Astrocyte (in vitro differentiated cells and primary cell): ENCODE measurements around the gene METAP1D. TPM values are rescaled to one million over a fixed set of nuclear protein-coding genes. Genes with fewer than 3 reads are reported as not detected.
A peak's percentile ranks its signal among the peaks of the same experiment; 100 is the strongest.

Experiments used
- DNase-seq: peaks from one replicate; pipeline ENCODE4 v3.0.0-alpha.2; 2010; ENCODE audit warnings: low read depth
- FAIRE-seq: peaks from 2 replicates; lab custom pipeline; 2011; peaks lifted over from hg19 to GRCh38; lab: Jason Lieb, UNC
- H2AFZ ChIP-seq: 2 replicates; pipeline ENCODE4 v1.6.0; 2012; ENCODE audit warnings: low read depth, low read length, inconsistent platforms
- H3K27ac ChIP-seq: 2 replicates; pipeline ENCODE4 v1.5.1; 2011; ENCODE audit warnings: low read depth, low read length, inconsistent platforms
- H3K27me3 ChIP-seq: 2 replicates; pipeline ENCODE4 v1.6.0; 2011; ENCODE audit warnings: low read length, inconsistent platforms; ENCODE audit not compliant: insufficient read depth
- H3K36me3 ChIP-seq: 2 replicates; pipeline ENCODE4 v1.5.1; 2011; ENCODE audit warnings: low read length, inconsistent platforms; ENCODE audit not compliant: insufficient read depth
- H3K4me1 ChIP-seq: 2 replicates; pipeline ENCODE4 v1.5.1; 2011; ENCODE audit warnings: low read length, inconsistent platforms; ENCODE audit not compliant: insufficient read depth
- H3K4me2 ChIP-seq: 2 replicates; pipeline ENCODE4 v1.6.0; 2012; ENCODE audit warnings: low read length, inconsistent platforms
- H3K4me3 ChIP-seq: 2 replicates; pipeline ENCODE4 v1.5.1; 2011; ENCODE audit warnings: low read depth, mild to moderate bottlenecking, low read length, inconsistent platforms; ENCODE audit not compliant: insufficient read depth
- H3K79me2 ChIP-seq: 2 replicates; pipeline ENCODE4 v1.6.0; 2012; ENCODE audit warnings: mild to moderate bottlenecking, low read length, inconsistent platforms; ENCODE audit not compliant: insufficient read depth
- H3K9ac ChIP-seq: 2 replicates; pipeline ENCODE4 v1.6.0; 2012; ENCODE audit warnings: mild to moderate bottlenecking, low read length, inconsistent platforms
- H3K9me3 ChIP-seq: 2 replicates; pipeline ENCODE4 v1.5.1; 2012; ENCODE audit warnings: low read depth, mild to moderate bottlenecking, low read length, inconsistent platforms; ENCODE audit not compliant: insufficient read depth
- H4K20me1 ChIP-seq: 2 replicates; pipeline ENCODE4 v1.6.0; 2012; ENCODE audit warnings: low read length, inconsistent platforms; ENCODE audit not compliant: insufficient read depth
- H3K27ac Mint-ChIP-seq: one replicate; pipeline ENCODE4 v1.8.0; 2021; ENCODE audit warnings: mild to moderate bottlenecking, mixed read lengths; ENCODE audit not compliant: unreplicated experiment
- H3K27me3 Mint-ChIP-seq: one replicate; pipeline ENCODE4 v1.8.0; 2021; ENCODE audit warnings: low read depth, mixed read lengths; ENCODE audit not compliant: unreplicated experiment
- H3K36me3 Mint-ChIP-seq: one replicate; pipeline ENCODE4 v1.8.0; 2021; ENCODE audit warnings: low read depth, mixed read lengths; ENCODE audit not compliant: unreplicated experiment
- H3K4me1 Mint-ChIP-seq: one replicate; pipeline ENCODE4 v1.8.0; 2021; ENCODE audit warnings: low read depth, mixed read lengths; ENCODE audit not compliant: unreplicated experiment
- H3K4me3 Mint-ChIP-seq: one replicate; pipeline ENCODE4 v1.8.0; 2021; ENCODE audit warnings: mild to moderate bottlenecking, moderate library complexity, mixed read lengths; ENCODE audit not compliant: unreplicated experiment
- H3K9me3 Mint-ChIP-seq: one replicate; pipeline ENCODE4 v1.8.0; 2021; ENCODE audit warnings: mild to moderate bottlenecking, mixed read lengths; ENCODE audit not compliant: unreplicated experiment
- EZH2 ChIP-seq: IDR thresholded peaks from 2 replicates; pipeline ENCODE4 v1.6.1; 2012; ENCODE audit warnings: mild to moderate bottlenecking, low read length, inconsistent platforms; ENCODE audit not compliant: insufficient read depth
- total RNA-seq: library from RNA; stranded (reverse); gene quantifications from 2 replicates; pipeline ENCODE4 v1.2.1, GENCODE V29; 2021
- TF ChIP-seq, protein P1 (sequence below): IDR thresholded peaks from 2 replicates; pipeline ENCODE4 v1.5.1; 2011; ENCODE audit warnings: low read depth, mild to moderate bottlenecking, inconsistent platforms, low read length, moderate library complexity; ENCODE audit not compliant: insufficient read depth

The METAP1D gene
- total RNA-seq, 1 donor from 2014 or later, result 6.5 TPM

DNA sequence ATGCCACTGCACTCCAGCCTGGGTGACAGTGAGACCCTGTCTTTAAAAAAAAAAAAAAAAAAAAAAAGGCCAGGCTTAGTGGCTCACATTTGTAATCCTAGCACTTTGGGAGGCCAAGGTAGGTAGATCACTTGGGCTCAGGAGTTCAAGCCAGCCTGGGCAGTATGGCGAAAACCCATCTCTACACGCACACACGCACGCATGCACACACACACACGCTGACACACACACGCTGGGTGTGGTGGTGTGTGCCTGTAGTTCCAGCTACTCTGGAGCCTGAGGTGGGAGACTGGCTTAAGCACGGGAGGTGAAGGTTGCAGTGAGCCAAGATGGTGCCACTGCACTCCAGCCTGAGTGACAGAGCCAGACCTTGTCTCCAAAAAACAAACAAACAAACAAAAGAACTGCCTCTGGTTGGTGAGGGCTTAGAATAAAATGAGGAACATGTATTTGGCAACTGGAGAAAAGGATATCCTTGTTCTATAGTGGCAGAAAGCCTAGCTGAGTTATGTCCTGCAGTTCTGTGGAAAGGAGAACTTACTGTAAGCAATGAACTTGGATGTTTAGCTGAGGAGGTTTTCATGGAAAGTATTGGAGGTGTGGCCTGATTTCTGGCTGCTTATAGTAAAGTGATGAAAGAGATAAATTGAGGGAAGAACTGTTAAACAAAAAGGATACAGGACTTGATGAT lies 43.5 kb upstream of the METAP1D start:
- no peaks in the 10 kb centered on the region for H3K9me3 ChIP-seq
- no peaks in the 10 kb centered on the region for H3K36me3 ChIP-seq
- FAIRE-seq (no peak), DNase-seq (no peak)
- H3K27ac Mint-ChIP-seq, result no peak overlapping the region
- H2AFZ ChIP-seq, result no peak overlapping the region
- H3K36me3 Mint-ChIP-seq, result peaks cover 4% of the 10 kb centered on the region
- H3K9ac ChIP-seq, result no peak overlapping the region
- H3K4me1 ChIP-seq, result peaks cover 5% of the 10 kb centered on the region
- H4K20me1 ChIP-seq, result peaks cover 2% of the 10 kb centered on the region
- no peak overlapping the region for H3K4me2 ChIP-seq
- no peaks in the 10 kb centered on the region for H3K27me3 ChIP-seq
- no peaks in the 10 kb centered on the region for H3K27me3 Mint-ChIP-seq
- H3K4me1 Mint-ChIP-seq, result peaks cover 24% of the 10 kb centered on the region
- no peaks in the 10 kb centered on the region for H3K9me3 Mint-ChIP-seq
- TF ChIP-seq, protein P1, sequence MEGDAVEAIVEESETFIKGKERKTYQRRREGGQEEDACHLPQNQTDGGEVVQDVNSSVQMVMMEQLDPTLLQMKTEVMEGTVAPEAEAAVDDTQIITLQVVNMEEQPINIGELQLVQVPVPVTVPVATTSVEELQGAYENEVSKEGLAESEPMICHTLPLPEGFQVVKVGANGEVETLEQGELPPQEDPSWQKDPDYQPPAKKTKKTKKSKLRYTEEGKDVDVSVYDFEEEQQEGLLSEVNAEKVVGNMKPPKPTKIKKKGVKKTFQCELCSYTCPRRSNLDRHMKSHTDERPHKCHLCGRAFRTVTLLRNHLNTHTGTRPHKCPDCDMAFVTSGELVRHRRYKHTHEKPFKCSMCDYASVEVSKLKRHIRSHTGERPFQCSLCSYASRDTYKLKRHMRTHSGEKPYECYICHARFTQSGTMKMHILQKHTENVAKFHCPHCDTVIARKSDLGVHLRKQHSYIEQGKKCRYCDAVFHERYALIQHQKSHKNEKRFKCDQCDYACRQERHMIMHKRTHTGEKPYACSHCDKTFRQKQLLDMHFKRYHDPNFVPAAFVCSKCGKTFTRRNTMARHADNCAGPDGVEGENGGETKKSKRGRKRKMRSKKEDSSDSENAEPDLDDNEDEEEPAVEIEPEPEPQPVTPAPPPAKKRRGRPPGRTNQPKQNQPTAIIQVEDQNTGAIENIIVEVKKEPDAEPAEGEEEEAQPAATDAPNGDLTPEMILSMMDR, result no peak
- no peak for TF ChIP-seq EZH2
- H3K27ac ChIP-seq, result no peak overlapping the region
- no peak overlapping the region for H3K4me3 Mint-ChIP-seq
- no peak overlapping the region for H3K4me3 ChIP-seq
- peaks cover 7% of the 10 kb centered on the region for H3K79me2 ChIP-seq

- no peak overlapping the region for H2AFZ ChIP-seq
- H3K9ac ChIP-seq, result no peak overlapping the region
- H3K27ac ChIP-seq, result no peak overlapping the region
- peaks cover 4% of the 10 kb centered on the region for H3K36me3 Mint-ChIP-seq
- no peak overlapping the region for H3K27ac Mint-ChIP-seq
- FAIRE-seq (no peak), DNase-seq (no peak)
- H3K4me3 Mint-ChIP-seq, result no peak overlapping the region
- H4K20me1 ChIP-seq, result peaks cover 2% of the 10 kb centered on the region
- H3K4me1 Mint-ChIP-seq, result peaks cover 24% of the 10 kb centered on the region
- no peaks in the 10 kb centered on the region for H3K9me3 Mint-ChIP-seq
- no peaks in the 10 kb centered on the region for H3K9me3 ChIP-seq
- peaks cover 5% of the 10 kb centered on the region for H3K4me1 ChIP-seq
- no peak overlapping the region for H3K4me2 ChIP-seq
- no peaks in the 10 kb centered on the region for H3K36me3 ChIP-seq
- TF ChIP-seq EZH2, result no peak
- TF ChIP-seq, protein P1, result no peak
- no peaks in the 10 kb centered on the region for H3K27me3 ChIP-seq
- peaks cover 7% of the 10 kb centered on the region for H3K79me2 ChIP-seq
- H3K27me3 Mint-ChIP-seq, result no peaks in the 10 kb centered on the region
- no peak overlapping the region for H3K4me3 ChIP-seq
These were observed 42.7 kb upstream of the METAP1D start for GRCh38 chr2:171957061-171957460.

GRCh38 chr2:171958475-171958874 lies 41.3 kb upstream of the METAP1D start:
- peaks cover 5% of the 10 kb centered on the region for H3K4me1 ChIP-seq
- no peaks in the 10 kb centered on the region for H3K9me3 Mint-ChIP-seq
- H3K4me3 Mint-ChIP-seq, result no peak overlapping the region
- TF ChIP-seq, protein P1, result no peak
- no peak for TF ChIP-seq EZH2
- peaks cover 24% of the 10 kb centered on the region for H3K4me1 Mint-ChIP-seq
- H3K27ac Mint-ChIP-seq, result no peak overlapping the region
- no peak for FAIRE-seq
- H3K27me3 ChIP-seq, result no peaks in the 10 kb centered on the region
- H2AFZ ChIP-seq, result no peak overlapping the region
- peaks cover 7% of the 10 kb centered on the region for H3K79me2 ChIP-seq
- peak; percentile 65 for DNase-seq
- H3K36me3 ChIP-seq, result no peaks in the 10 kb centered on the region
- no peak overlapping the region for H3K9ac ChIP-seq
- no peak overlapping the region for H3K27ac ChIP-seq
- no peaks in the 10 kb centered on the region for H3K27me3 Mint-ChIP-seq
- peaks cover 4% of the 10 kb centered on the region for H3K36me3 Mint-ChIP-seq
- peaks cover 2% of the 10 kb centered on the region for H4K20me1 ChIP-seq
- peak overlapping the region; percentile 32 for H3K4me2 ChIP-seq
- no peaks in the 10 kb centered on the region for H3K9me3 ChIP-seq
- H3K4me3 ChIP-seq, result no peak overlapping the region
